ENCODE measurements around the gene UGT1A9.

DNA sequence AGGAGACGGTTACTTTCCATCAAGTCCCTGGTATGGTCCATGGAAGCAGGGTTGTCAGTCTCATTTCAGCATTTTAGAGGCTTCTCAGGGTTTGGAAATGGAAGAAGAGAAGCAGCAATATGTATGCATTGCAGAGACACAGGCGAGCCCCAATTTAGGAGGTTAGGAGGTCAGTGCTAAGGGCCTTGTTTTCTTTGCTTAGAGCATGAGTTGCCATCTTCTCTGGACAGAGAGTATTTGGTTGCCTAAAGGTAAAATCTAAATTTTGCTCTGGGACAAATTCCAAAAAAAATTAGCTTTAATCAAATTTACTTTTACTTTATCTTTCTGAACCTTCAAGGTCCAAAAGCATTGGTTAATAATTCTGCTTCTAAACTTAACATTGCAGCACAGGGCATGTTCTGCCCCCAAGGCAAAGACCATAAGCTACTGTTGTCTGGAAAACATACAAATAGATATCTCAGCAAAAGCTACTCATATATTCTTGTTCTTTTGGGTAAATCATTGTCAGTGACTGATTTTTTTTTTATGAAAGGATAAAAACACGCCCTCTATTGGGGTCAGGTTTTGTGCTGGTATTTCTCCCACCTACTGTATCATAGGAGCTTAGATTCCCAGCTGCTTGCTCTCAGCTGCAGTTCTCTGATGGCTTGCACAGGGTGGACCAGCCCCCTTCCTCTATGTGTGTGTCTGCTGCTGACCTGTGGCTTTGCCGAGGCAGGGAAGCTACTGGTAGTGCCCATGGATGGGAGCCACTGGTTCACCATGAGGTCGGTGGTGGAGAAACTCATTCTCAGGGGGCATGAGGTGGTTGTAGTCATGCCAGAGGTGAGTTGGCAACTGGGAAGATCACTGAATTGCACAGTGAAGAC lies at the start of gene UGT1A9:
- TF ChIP-seq USF1 (IDR thresholded peaks at IDR 0.05; ENCODE audit: borderline replicate concordance, extremely low read length, insufficient read depth, low read depth, low read length) = no peak
- TF ChIP-seq CTCF (IDR thresholded peaks at IDR 0.05 in 2 of 3, conservative IDR thresholded peaks at IDR 0.05 in 1 of 3; ENCODE audit: control insufficient read depth in 2 of 3, extremely low read depth in 1 of 3, insufficient read depth in 1 of 3, low read depth in 3 of 3, low read length in 3 of 3) = no peak
- no peak for TF ChIP-seq POLR2A (IDR thresholded peaks at IDR 0.05; ENCODE audit: low read depth, low read length)
- TF ChIP-seq MTA2 (IDR thresholded peaks at IDR 0.05; ENCODE audit: low read depth) = no peak
- TF ChIP-seq SIN3A (IDR thresholded peaks at IDR 0.05; ENCODE audit: low read depth, low read length) = no peak
- no peak for TF ChIP-seq CEBPB (IDR thresholded peaks at IDR 0.05; ENCODE audit: borderline replicate concordance in 1 of 2, low read depth in 2 of 2, low read length in 2 of 2)
- TF ChIP-seq, protein P1, sequence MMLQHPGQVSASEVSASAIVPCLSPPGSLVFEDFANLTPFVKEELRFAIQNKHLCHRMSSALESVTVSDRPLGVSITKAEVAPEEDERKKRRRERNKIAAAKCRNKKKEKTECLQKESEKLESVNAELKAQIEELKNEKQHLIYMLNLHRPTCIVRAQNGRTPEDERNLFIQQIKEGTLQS (IDR thresholded peaks at IDR 0.05; ENCODE audit: borderline replicate concordance, extremely low read depth, low read depth, low read length) = no peak
- TF ChIP-seq ZZZ3 (IDR thresholded peaks at IDR 0.05; ENCODE audit: control insufficient read depth, insufficient read length, low read depth) = no peak
- TF ChIP-seq MYC (IDR thresholded peaks at IDR 0.05; ENCODE audit: insufficient read depth, insufficient read length, insufficient replicate concordance, low read length, severe bottlenecking) = no peak
- TF ChIP-seq BHLHE40 (IDR thresholded peaks at IDR 0.05; ENCODE audit: borderline replicate concordance in 1 of 2, low read depth in 2 of 2, low read length in 1 of 2) = no peak
- TF ChIP-seq RCOR1 (conservative IDR thresholded peaks at IDR 0.05; ENCODE audit: low read depth, low read length) = no peak
- no peak for TF ChIP-seq CREM (IDR thresholded peaks at IDR 0.05; ENCODE audit: low read depth)
